CD1c-positive myeloid dendritic cell (primary cell): ENCODE data around the gene TUBB2A.
"Not testable (repeated sequence)": the region's sequence is repeated elsewhere in the genome, so short reads cannot be mapped to it uniquely, and the experiment has no call there.

Source experiments
- DNase-seq: peaks from one replicate; pipeline ENCODE4 v3.0.0-alpha.2; 2016; ENCODE audit errors: extremely low spot score

Gene TUBB2A

DNA sequence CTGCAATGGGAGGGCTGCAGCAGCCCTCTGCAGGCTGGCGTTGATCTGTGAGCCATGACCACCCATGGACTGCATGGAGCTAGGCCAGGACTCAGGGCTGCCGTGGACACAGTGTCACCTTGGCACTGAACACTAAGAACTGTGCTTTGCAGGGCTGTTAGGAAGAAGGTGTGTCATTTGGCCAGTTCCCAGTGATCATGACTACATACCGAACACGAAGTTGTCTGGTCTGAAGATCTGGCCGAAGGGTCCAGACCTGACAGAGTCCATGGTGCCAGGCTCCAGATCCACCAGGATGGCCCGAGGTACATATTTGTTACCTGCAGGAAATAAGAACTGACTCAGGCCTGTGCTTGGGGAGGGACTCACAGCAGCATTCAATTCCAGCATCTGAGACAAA lies 1.9 kb downstream of the TUBB2A start:
- not testable (repeated sequence) for DNase-seq

DNA sequence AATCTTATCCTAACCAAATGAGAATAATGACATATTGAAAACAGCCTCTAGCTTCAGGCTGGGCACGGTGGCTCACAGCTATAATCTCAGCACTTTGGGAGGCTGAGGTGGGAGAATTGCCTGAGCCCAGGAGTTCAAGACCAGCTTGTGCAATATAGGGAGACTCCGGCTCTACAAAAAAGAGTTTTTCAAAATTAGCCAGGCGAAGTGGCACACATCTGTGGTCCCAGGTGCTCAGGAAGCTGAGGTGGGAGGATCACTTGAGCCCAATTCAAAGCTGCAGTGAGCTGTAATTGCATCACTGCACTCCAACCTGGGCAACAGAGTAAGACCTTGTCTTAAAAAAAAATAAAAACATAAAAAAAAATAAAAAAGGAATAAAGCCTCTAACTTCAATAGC lies 4.7 kb downstream of the TUBB2A start:
- DNase-seq: no peak

DNA sequence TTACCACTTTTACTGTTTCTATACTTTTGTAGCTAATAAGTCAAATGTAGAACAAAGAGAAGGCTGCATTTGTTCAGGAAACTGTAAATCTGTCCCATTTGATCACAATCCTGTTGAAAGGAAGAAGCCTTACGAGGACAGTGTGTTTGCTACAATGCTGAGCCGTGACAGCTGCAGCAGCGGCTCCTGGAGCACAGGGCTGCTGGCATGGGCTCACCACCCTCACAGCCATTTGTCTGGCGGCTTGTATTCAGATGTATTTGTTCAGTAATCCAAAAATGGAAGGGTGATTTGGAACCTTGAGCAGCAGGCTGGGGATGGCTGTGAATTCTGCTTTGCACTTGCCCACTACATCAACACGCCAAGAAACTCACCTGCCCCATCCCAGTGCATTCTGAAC lies 5.7 kb downstream of the TUBB2A start:
- DNase-seq: no peak

DNA sequence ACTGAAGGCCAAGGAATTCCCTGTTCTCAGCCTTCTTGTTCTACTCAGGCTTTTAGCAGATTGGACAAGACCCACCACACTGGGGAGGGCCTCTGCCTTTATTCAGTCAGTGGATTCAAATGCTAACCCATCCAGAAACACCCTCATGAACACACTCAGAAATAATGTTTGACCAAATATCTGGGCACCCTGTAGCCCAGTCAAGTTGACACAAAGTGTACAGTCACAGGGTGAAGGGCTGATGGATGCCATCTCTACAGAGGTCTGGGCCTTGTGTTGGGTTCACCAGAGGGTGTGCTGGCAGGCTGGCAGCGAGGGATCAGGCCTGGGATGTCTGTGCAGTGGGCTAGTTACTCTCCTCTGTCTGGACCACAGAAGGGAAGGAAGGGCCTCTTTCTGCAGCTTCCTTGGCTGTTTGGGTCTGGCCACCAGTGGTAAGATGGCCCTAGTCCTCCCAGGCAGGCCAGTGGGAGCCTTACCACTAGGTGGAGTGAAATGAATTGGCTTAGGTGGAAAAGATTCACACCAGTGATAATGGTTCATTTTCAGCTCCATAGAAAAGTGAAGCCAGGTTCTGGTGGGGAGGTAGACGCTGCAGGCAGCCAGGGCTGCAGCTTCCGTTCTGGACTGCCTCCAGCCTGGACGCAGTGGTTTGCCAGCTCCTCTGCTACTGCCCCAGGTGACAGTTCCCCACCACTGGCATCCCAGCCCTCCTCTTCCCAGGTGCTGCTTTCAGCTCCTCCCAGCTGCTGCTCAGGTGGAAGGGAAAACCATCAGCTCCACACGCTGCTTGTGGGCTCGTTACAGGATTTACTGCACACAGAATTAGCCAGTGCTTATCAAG lies 9.2 kb downstream of the TUBB2A start:
- no peak for DNase-seq

DNA sequence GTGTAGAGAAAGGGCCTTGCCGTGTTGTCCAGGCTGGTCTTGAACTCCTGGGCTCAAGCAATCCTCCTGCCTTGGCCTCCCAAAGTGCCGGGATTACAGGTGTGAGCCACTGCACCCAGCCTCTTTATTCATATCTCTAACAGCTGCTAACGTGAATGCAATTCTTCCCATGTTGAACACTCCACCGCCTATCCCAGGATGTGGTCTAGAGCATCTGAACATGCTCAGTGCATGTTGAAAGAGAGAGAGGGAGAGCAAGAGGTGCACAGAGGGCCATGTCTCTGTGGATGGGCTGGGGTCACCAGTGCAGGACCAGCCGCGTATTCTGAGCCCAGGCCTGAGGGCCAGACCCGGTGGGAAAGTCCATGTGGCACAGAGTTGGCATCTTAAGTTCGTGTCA lies 12.8 kb downstream of the TUBB2A start:
- DNase-seq: no peak

DNA sequence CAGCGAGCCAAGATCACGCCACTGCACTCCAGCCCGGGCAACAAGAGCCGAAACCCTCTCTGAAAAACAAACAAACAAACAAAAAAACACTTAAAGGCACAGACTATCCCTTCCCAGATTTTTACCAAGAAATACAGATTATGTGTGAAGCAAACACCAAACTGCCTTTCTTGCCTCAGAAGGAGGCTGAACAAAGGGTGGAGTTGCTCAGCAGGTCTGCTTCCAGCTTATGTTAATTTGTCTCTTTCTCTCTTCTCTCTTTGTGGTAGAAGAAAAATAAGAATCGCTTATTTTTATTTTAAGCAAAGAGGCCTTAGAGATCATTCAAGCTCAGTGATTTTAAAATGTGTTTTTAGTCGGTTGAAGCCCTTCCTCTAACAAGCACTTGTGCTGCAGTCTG lies 14.2 kb downstream of the TUBB2A start:
- no peak for DNase-seq

DNA sequence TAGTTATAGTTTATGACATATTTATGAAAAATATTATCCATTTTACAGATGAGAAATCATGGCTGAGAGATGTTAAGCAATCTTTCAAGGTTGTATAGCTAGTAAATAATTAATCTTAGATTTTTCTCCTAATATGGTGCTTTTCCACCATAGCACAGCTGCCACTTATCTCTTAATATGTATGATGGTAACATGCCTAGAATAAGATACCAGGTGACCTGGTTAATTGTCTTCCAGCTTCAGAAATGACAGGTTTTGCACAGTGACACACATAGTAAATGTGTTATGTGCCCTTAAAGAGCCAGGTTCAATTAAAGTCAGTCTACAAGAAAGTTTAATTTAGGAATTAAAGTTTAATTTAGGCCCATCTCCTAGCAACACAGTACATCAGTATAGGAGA lies 14.8 kb downstream of the TUBB2A start:
- DNase-seq: no peak

DNA sequence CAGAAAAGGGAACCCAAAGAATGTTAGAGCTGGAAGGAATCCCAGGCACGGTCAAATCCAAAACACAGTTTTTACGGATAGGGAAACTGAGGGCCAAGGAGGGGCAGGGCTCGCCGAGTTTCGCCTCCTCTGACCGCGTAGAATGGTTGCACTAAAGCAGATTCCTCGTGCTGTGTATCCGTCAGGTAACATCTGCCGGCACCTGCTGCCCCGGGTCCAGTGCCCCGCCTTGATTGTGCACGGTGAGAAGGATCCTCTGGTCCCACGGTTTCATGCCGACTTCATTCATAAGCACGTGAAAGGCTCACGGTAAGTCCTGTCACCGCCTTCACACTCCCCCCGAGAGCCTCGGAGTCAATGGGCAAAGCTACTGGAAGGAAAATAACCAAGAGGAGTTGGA lies 17.1 kb downstream of the TUBB2A start:
- no peak for DNase-seq

DNA sequence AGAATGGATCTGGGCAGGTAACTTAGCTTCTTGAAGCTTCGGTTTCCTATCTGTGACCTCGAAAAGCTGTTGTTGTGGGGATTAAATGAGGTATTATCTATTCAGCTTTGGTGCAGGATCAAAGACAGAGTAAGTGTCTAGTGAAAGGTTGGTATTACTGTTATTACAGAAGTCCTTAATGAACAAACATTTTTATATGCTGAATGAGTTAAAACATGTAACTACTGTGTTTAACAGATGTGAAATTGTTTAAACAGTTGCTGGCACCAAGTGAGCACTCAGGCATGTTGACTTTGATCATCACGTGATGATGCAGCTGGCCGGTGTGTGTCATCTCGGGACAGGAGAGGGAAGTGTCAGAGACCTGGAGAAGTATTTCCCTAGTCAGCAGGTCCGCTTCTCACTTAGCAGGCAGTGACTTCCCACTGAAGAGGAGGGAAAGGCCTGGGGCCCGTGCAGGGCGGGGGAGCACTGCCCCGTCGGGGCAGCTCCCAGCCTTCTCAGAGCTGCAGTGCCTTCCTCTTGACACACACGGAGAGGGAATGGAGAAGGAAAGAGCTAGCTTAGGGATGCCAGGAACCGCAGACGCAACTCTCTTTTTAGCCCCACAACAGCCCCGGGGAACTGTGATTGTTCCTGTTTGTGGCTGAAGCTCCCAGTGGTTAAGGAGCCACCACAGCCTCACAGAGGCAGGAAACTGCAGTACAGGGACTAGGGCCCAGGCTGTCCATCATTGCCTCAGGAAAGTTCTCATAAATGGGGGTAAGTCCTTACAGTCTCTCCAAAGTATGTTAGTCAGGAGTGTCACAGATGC lies 18.0 kb downstream of the TUBB2A start:
- peak; percentile 88 for DNase-seq

DNA sequence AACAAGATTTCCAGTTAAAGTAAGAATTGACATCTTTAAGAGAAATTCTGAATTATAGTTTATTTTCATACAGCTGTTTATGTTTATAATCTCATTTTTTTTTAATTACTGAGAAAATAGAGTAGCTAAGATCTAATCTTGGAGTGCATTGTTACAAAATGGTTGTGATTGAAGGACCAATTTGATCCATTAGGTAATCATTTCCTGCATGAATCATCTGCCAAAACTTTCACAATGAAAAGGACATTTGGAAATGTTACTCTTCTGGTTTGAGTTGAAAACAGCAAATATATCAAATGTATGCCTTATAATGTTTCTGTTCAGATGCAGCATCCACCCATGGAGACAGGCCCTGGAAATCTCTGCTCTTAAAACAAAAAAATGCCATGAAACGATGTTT lies 19.0 kb downstream of the TUBB2A start:
- peak; percentile 39 for DNase-seq

DNA sequence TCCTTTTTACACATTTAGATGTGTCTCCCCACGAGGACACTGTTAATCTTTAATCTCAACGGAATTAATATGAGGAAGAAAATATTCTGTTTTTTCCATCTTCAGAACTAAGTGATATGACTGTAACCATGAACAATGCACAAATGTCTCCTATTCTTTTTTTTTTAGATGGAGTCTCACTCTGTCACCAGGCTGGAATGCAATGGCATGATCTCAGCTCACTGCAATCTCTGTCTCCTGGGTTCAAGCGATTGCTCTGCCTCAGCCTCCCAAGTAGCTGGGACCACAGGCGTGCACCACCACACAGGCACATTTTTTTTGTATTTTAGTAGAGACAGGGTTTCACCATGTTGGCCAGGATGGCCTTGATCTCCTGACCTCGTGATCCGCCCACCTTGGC lies 19.5 kb downstream of the TUBB2A start:
- not testable (repeated sequence) for DNase-seq

DNA sequence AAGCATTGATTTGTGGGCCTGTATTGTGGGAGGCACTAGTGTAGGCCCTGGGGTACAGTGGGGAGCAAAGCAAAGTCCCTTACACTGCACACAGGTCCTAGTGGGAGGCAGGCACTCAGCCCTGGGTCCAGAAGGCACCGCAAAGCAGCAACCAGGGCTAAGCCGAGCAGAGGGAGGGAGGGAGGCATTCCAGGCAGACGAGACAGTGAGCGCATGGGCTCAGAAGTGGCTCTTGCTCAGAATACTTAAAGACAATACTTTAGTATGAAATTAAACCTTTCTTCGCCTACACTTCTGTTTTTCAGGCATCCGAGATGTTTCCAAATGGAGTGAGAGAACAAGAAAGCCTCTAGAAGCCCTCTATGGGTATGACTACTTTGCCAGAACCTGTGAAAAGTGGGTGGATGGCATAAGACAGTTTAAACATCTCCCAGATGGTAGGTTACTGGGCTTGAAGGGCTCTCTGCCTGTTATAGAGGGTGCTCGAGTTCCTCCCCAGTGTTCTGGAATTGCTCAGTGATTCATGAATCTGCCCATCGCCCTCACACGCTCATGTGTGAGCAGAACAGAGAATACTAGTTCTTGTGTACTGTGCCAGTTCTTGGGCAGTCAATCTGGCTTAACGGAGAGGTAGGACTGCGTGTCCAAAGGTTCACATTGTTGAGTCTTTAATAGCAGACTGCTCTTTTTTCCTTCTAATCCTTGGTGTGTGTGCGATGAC lies 20.1 kb downstream of the TUBB2A start:
- no peak for DNase-seq

DNA sequence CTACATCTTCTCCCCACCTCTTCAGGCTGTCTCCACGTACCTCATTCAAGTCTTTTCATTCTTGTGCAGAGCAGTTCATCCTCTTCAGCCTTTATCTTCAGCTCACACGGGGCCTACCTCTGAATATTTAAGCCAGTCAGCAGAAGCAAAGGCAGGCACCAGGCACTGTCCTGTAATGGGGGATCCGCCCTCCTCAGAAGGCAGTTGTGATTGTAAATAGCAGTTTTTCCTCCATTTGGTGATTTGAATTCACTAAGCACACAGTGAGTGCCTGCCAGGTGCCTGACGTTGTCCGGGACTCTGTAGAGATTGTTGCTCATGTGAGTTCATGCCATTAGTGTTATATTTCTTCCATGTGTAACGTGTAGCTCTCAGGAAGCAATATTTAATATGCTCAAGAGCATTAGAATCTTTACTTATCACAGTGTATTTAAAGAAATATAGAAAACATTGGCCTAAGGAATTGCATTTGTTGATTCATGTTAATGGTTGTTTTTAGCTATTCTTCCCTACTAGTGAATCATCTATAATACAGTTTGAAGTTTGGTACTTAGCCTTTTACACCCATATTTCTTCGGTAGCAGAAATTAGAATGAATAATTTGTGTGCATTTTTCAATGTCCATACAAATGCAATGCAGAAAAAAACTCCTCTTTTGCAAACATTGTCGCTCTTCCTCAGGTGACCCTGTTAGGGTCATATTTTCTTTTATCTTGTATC lies 20.9 kb downstream of the TUBB2A start:
- DNase-seq: no peak

DNA sequence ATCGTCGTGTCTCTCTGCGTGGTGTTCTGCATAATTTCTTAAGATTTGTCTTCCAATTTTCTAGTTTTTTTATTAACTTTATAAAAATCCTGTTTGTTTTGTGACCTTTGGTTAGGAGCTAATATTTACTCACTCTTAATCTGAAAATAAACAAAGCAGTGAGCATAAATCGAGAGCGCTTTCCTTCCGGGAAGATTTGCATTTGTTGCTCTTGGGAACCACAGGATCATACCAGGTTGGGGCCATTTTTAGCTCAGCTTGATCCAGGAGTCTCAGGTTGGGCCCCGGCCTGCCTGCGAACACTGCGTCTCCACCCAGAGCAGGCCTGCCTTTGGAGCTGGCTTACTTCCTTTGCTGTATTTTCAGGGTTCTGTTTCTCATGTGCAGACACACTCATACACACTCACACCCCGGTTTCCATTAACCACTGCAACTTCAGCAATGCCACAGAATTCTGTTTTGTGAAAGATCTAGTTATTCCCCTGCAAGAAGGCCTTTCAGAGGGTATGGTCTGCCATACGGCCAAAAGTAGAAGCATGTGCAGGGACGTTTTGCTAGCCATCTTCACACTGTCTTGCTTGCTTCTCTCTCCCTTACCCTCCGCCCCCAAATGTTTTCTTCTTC lies 21.6 kb downstream of the TUBB2A start:
- no peak for DNase-seq

DNA sequence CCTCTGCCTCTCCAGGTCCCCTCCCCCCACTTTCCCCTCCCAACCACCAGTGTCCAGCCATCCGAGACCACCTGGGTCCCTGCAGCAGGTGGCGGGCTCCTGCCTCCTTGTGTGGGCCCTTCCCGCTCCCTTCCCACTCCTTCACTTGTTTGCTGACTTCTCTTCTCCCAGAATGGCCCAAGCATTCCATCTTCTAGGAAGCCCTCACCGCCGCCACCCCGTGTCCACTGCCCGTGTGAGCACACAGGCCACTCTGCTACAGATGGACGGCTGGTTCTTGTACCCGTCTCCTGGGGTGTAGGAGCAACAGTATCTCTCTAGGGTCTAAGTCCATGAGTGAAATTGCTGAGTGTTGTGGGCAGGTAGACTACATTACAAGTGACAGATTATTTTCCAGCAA lies 23.8 kb downstream of the TUBB2A start:
- no peak for DNase-seq

DNA sequence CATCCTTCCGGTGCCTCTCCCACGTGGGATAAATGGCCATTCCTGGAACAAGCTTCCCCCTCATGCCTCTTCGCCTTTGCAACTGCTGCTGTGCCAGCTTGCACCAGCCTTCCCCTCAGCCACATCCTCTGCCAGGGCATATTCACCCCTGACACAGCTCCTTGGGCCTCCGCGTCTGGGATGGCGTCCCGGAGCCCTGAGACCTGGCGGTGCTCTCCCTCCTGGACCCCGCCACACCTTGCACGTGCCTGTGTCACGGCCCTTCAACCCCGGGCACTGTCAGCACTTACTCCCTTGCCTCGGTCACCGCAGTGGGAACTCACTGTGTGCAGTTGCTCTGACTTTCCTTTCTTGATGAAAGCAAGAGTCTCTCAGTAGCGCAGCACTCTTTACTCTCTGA lies 25.6 kb downstream of the TUBB2A start:
- DNase-seq: no peak

DNA sequence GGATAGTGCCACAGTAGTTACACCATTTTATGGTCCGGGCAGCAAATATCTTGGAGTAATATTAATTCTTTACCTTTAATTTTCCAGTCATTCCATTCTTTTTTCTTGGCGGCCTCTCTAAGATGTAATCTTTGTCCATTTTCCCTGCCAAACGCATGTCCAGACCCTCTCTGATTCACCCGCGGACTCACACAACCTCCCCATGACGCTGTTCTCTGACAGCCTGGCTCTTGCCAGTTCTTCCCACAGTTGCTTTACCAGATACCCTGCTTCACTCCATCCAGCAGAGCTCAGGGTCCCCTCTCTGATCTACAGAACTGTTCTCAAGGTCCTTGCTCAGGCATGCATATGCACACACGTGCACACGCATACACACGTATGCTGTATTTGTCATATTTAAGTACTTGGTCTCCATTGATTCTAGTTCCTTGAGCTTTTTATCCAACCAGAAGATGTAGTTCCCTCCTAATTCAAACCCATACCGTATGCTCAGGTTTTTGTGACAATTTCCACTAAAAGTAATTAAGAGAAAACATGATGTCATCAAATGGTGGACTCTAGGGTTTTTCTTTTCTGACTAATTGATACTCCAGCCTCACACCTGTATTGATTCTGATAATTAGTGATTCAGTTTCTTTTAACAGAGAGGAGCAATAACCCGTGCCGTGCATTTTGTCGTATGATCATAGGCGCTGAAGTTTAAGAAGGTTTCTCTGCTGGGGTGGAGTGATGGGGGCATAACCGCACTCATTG lies 28.8 kb downstream of the TUBB2A start:
- DNase-seq: no peak

DNA sequence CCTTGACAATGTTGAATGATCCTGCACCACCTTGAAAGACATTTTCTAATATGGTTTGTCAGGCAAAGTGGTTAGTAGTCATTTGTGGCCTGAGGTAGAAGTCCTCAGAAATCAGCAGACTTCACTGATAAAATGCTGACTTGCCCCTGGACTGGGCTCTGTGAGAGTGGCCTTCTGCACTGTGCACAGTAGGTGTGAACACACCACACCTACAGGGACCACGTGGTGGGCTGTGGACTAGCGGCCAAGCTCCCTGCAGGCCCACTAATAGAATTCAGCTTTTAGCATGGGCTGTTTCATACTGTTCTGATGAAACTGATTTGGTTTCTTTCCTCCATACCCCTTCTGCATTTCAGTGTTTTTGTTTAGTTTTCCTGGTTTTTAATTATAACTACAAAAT lies 31.5 kb downstream of the TUBB2A start:
- no peak for DNase-seq

DNA sequence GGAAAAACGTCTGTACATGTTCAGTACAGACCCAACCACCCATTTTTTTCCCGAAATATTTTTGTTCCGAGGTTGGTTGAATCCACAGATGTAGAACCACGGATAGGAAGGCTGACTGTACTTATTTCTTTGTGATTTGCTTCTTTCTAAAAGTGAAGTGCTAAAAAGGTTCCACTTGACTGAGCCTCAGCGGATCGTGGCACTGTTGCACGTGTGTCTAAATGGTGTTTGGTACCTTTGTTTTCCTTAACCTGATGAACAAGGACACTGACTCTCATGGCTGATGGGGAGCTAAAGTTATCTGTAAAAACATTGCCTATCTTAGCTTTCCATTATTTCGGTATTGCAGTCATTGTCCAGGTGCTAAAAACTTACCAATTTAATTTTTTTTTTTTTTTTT lies 32.7 kb downstream of the TUBB2A start:
- no peak for DNase-seq

DNA sequence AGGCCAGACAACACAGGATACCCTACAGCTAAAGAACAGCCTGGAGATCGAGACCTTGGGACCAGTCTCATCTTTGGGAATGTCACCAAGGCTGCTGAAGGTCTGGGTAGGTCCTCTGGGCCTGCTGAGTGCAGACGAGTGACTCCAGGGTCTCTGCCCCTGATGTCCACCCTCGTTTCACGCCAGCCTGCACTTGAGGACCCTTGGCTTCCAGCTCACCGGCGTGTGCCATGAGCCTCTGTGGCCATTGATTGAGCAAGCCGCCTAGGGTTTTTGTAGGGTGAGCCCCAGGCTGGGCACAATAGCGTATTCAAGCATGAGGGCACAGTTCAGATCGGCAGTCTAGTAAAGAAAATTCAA lies 34.5 kb downstream of the TUBB2A start:
- no peak for DNase-seq

DNA sequence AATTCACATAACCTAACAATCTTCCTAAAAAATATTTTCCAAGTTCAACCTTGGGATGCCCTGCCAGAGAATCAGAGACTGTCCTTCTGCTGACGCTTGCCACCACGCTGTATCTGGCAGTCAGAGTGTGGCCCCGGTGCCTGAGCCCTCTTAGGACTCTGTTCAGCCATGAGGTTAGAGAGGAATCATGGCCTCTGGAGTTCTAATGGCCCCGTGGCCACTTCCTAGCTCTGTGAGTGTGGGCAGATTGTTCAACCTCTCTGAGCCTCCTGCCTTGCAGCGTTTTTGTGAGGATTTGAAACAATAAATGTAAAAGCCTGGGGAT lies 36.6 kb downstream of the TUBB2A start:
- no peak for DNase-seq
